Measurements from ENCODE around the gene UBR2.

DNA sequence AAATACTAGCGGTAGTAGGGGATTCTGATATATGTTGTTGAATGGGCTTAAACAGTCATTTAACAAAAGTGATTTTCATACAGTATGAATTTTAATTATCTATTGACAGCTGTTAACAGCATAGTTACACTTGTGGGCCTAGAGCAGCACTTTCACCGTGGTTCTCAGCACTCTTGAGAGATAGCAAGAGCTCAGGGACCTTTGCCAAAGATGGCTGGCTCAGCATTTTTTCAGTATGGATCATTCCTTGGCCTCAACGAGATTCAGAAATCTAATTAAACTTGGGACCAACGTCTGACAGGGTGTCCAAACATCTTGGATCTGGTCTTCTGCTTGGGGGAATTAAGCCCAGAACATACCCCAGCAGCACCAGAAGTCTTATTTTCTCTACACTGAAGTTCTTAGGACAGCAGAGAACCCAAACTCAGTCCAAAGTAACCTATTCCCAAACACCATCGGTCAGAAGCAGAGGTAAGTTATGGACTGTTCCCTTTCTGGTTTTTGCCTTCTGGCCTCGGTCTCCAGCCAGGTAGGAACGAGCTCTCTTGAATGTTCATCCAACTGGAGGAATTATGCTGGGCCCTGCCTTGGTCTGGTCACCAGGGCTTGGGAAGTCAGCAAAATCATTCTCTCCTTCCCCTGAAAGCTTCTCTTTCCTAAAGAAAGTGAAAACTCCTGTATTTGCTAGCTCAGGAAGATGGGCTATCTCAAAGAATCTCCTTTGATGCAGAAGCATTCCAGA is 132.9 kb downstream of the UBR2 start:
- TF ChIP-seq, protein P1, sequence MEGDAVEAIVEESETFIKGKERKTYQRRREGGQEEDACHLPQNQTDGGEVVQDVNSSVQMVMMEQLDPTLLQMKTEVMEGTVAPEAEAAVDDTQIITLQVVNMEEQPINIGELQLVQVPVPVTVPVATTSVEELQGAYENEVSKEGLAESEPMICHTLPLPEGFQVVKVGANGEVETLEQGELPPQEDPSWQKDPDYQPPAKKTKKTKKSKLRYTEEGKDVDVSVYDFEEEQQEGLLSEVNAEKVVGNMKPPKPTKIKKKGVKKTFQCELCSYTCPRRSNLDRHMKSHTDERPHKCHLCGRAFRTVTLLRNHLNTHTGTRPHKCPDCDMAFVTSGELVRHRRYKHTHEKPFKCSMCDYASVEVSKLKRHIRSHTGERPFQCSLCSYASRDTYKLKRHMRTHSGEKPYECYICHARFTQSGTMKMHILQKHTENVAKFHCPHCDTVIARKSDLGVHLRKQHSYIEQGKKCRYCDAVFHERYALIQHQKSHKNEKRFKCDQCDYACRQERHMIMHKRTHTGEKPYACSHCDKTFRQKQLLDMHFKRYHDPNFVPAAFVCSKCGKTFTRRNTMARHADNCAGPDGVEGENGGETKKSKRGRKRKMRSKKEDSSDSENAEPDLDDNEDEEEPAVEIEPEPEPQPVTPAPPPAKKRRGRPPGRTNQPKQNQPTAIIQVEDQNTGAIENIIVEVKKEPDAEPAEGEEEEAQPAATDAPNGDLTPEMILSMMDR (IDR thresholded peaks at IDR 0.05): no peak
- no peak for TF ChIP-seq POLR2A (IDR thresholded peaks at IDR 0.05)

All from adrenal gland (tissue), 5 donors.